SU-DHL-6 (cell line): ENCODE measurements around the gene KRT12.

ENCODE experiments used
- H2AFZ ChIP-seq: fragments of 200-600 bp; sonication (generic); 2 replicates; pipeline ENCODE4 v1.6.1; 2014; ENCODE audit warnings: low read depth, mild to moderate bottlenecking, moderate library complexity, mixed read lengths, antibody characterized with exemption, low read length; ENCODE audit not compliant: severe bottlenecking
- H3F3A ChIP-seq: fragments of 200-600 bp; shearing (Covaris generic); 2 replicates; pipeline ENCODE4 v1.6.0; 2016; ENCODE audit warnings: antibody characterized with exemption, mild to moderate bottlenecking; ENCODE audit not compliant: insufficient read depth
- H3K27ac ChIP-seq: fragments of 200-600 bp; sonication (generic); 2 replicates; pipeline ENCODE4 v1.5.1; 2016; ENCODE audit warnings: low read depth, mild to moderate bottlenecking, low read length, moderate library complexity, mixed read lengths
- H3K27me3 ChIP-seq: fragments of 200-600 bp; sonication (generic), shearing (Covaris generic); 2 replicates; pipeline ENCODE4 v1.6.0; 2014; ENCODE audit warnings: mild to moderate bottlenecking, low read length
- H3K36me3 ChIP-seq: fragments of 200-600 bp; sonication (generic); 2 replicates; pipeline ENCODE4 v1.6.1; 2014; ENCODE audit warnings: mild to moderate bottlenecking, low read length, mixed read lengths
- H3K4me2 ChIP-seq: fragments of 300-600, 200-600 bp; shearing (Covaris generic), sonication (generic); 2 replicates; pipeline ENCODE4 v1.6.0; 2014; ENCODE audit warnings: low read length, low read depth, mild to moderate bottlenecking; ENCODE audit not compliant: poor library complexity, severe bottlenecking
- H3K4me3 ChIP-seq: fragments of 200-600 bp; sonication (generic); 2 replicates; pipeline ENCODE4 v1.5.1; 2014; ENCODE audit warnings: antibody characterized with exemption, low read length, mild to moderate bottlenecking, mixed read lengths; ENCODE audit not compliant: insufficient read depth, poor library complexity, severe bottlenecking
- H3K79me2 ChIP-seq: fragments of 200-600 bp; sonication (generic); 2 replicates; pipeline ENCODE4 v1.6.1; 2014; ENCODE audit warnings: mild to moderate bottlenecking, low read length, moderate library complexity; ENCODE audit not compliant: insufficient read depth
- H3K9ac ChIP-seq: fragments of 200-600 bp; sonication (generic); 2 replicates; pipeline ENCODE4 v1.7.0; 2014; ENCODE audit warnings: mild to moderate bottlenecking, low read length
- H3K9me2 ChIP-seq: fragments of 200-600 bp; sonication (generic); replicated peaks from 2 replicates; pipeline ENCODE4 v1.6.1; 2014; ENCODE audit warnings: low read length; ENCODE audit not compliant: insufficient read depth
- H3K9me3 ChIP-seq: fragments of 200-600 bp; sonication (generic); 2 replicates; pipeline ENCODE4 v1.6.1; 2014; ENCODE audit warnings: low read length, mixed read lengths; ENCODE audit not compliant: insufficient read depth
- H4K20me1 ChIP-seq: fragments of 200-600 bp; sonication (generic); 2 replicates; pipeline ENCODE4 v1.6.1; 2014; ENCODE audit warnings: low read depth, mild to moderate bottlenecking, antibody characterized with exemption, low read length, moderate library complexity, mixed read lengths
- CTCF ChIP-seq: fragments of 200-600 bp; sonication (generic); IDR thresholded peaks from one replicate; pipeline ENCODE4 v1.5.1; 2017; ENCODE audit warnings: antibody characterized with exemption, mild to moderate bottlenecking, low read length, moderate library complexity; ENCODE audit not compliant: insufficient read depth, poor library complexity, severe bottlenecking
- EZH2phosphoT487 ChIP-seq: fragments of 200-600 bp; sonication (generic), shearing (Covaris generic); conservative IDR thresholded peaks from 2 replicates; pipeline ENCODE4 v1.6.1; 2018; ENCODE audit warnings: mild to moderate bottlenecking, antibody characterized with exemption, low read length, moderate library complexity, mixed read lengths

KRT12 gene

GRCh38 chr17:40895106-40895730, 28.2 kb upstream of the KRT12 start:
- Histone ChIP-seq H3K27ac (no peak overlapping the region), H3K9me3 (no peaks in the 10 kb centered on the region), H4K20me1 (no peaks in the 10 kb centered on the region), H3K4me3 (no peak overlapping the region), H3K27me3 (no peaks in the 10 kb centered on the region), H3K9me2 (no peaks in the 10 kb centered on the region), H3K79me2 (no peaks in the 10 kb centered on the region), H3K9ac (no peak overlapping the region), H3K36me3 (no peaks in the 10 kb centered on the region), H3K4me2 (no peak overlapping the region), H3F3A (no peaks in the 10 kb centered on the region), H2AFZ (no peak overlapping the region)
- no peak for TF ChIP-seq CTCF
- no peak for TF ChIP-seq EZH2phosphoT487

- H3K4me2 ChIP-seq: no peak overlapping the region
- no peak overlapping the region for H2AFZ ChIP-seq
- H3K9ac ChIP-seq: no peak overlapping the region
- H3K27ac ChIP-seq: no peak overlapping the region
- no peaks in the 10 kb centered on the region for H3K27me3 ChIP-seq
- H3F3A ChIP-seq: no peaks in the 10 kb centered on the region
- no peaks in the 10 kb centered on the region for H3K79me2 ChIP-seq
- no peaks in the 10 kb centered on the region for H3K9me3 ChIP-seq
- no peaks in the 10 kb centered on the region for H3K36me3 ChIP-seq
- TF ChIP-seq EZH2phosphoT487 (no peak), CTCF (no peak)
- H4K20me1 ChIP-seq: no peaks in the 10 kb centered on the region
- H3K9me2 ChIP-seq: no peaks in the 10 kb centered on the region
- H3K4me3 ChIP-seq: no peak overlapping the region
These were observed 21.2 kb upstream of the KRT12 start for GRCh38 chr17:40888196-40888720.

- Histone ChIP-seq H4K20me1 (no peaks in the 10 kb centered on the region), H3K36me3 (no peaks in the 10 kb centered on the region), H3K79me2 (no peaks in the 10 kb centered on the region), H3F3A (no peaks in the 10 kb centered on the region), H3K9ac (no peak overlapping the region), H3K27ac (no peak overlapping the region), H3K27me3 (no peaks in the 10 kb centered on the region), H3K9me3 (no peaks in the 10 kb centered on the region), H3K4me2 (no peak overlapping the region), H2AFZ (no peak overlapping the region), H3K9me2 (no peaks in the 10 kb centered on the region), H3K4me3 (no peak overlapping the region)
- TF ChIP-seq EZH2phosphoT487 (no peak), CTCF (no peak)
These were observed 19.1 kb upstream of the KRT12 start for GRCh38 chr17:40886090-40886489.
